Left renal cortex interstitium (tissue), 4 donors: Measurements from ENCODE around the gene LRP5. TPM values are rescaled to one million over a fixed set of nuclear protein-coding genes. Genes with fewer than 3 reads are reported as not detected.
"Not testable (repeated sequence)": the region's sequence is repeated elsewhere in the genome, so short reads cannot be mapped to it uniquely, and the experiment has no call there.

Experiments
- DNase-seq, 4 donors: peaks; one replicate each; pipeline ENCODE4 v3.0.0-alpha.2; 2013; ENCODE audit warnings: low read depth in 4 of 4, low spot score in 2 of 4, missing footprints in 1 of 4
- polyA plus RNA-seq, 4 donors: library from polyadenylated mRNA; unstranded; fragments of 120-200 nt; gene quantifications; one replicate each; pipeline ENCODE4 v1.2.1, GENCODE V29; 2013; ENCODE audit not compliant: insufficient read length in 4 of 4

LRP5 gene
- polyA plus RNA-seq, 4 donors, result 34.9 to 67.8 (median 58.9) TPM

GRCh38 chr11:68450711-68451110, 138.3 kb downstream of the LRP5 start:
- DNase-seq, result no peak

GRCh38 chr11:68454767-68455166, 142.4 kb downstream of the LRP5 start:
- DNase-seq, result no peak

- no peak for DNase-seq
Observed at GRCh38 chr11:68455485-68455884, 143.1 kb downstream of the LRP5 start.

- DNase-seq, result no peak
Observed at GRCh38 chr11:68457216-68457897, 145.0 kb downstream of the LRP5 start.

- no peak for DNase-seq
Observed at GRCh38 chr11:68457898-68458249, 145.5 kb downstream of the LRP5 start.

GRCh38 chr11:68458340-68458739, 145.9 kb downstream of the LRP5 start:
- not testable (repeated sequence) for DNase-seq

GRCh38 chr11:68459886-68460740, 147.7 kb downstream of the LRP5 start:
- peak; percentile 99 to 100 (median 100) for DNase-seq

- DNase-seq, result peak in 2 of 4 donors; percentile 21 to 43
Observed at GRCh38 chr11:68460741-68461574, 148.6 kb downstream of the LRP5 start, which contains the start of gene PPP6R3. TSS of gene PPP6R3 (plus strand) at chr11:68460752. CDS start at chr11:68537665, 76,913 bp downstream.

- no peak for DNase-seq
Observed at GRCh38 chr11:68461575-68461917, 149.2 kb downstream of the LRP5 start.

GRCh38 chr11:68463714-68464113, 151.3 kb downstream of the LRP5 start:
- DNase-seq, result no peak

GRCh38 chr11:68467201-68467834, 154.9 kb downstream of the LRP5 start:
- no peak for DNase-seq

GRCh38 chr11:68468217-68468828, 155.9 kb downstream of the LRP5 start:
- no peak for DNase-seq

- DNase-seq, result no peak
Observed at GRCh38 chr11:68469122-68469521, 156.7 kb downstream of the LRP5 start.

GRCh38 chr11:68469642-68470041, 157.3 kb downstream of the LRP5 start:
- DNase-seq, result no peak

GRCh38 chr11:68470304-68470811, 158.0 kb downstream of the LRP5 start:
- no peak for DNase-seq

GRCh38 chr11:68471360-68472340, 159.3 kb downstream of the LRP5 start:
- no peak for DNase-seq

- no peak for DNase-seq
Observed at GRCh38 chr11:68472778-68473177, 160.4 kb downstream of the LRP5 start.

GRCh38 chr11:68473693-68474092, 161.3 kb downstream of the LRP5 start:
- DNase-seq, result no peak

- not testable (repeated sequence) for DNase-seq
Observed at GRCh38 chr11:68475626-68476025, 163.2 kb downstream of the LRP5 start.
